IMR-90 (cell line): ENCODE results near the gene RIPOR2. TPM values are rescaled to one million over a fixed set of nuclear protein-coding genes. Genes with fewer than 3 reads are reported as not detected.

Experiments
- ATAC-seq: fragments of 200-7000 bp; cut with Tn5 transposase; 2 replicates; pipeline ENCODE4 v1.9.1; 2020; ENCODE audit warnings: low read depth, mild to moderate bottlenecking, moderate library complexity
- BruUV-seq: library from RNA; stranded (reverse); fragments of 400-500 nt; replicated peaks from 2 replicates; lab custom pipeline; 2021; lab: Mats Ljungman, UMichigan
- CTCF ChIA-PET: fragments of 300-600 bp; formaldehyde crosslinking; extraction: SDS; loops from one replicate; lab custom pipeline; 2021; ENCODE audit warnings: antibody characterized with exemption; lab: Yijun Ruan, JAX
- POLR2A ChIA-PET: fragments of 300-600 bp; sonication (Branson Sonifier 250); formaldehyde crosslinking; loops from one replicate; lab custom pipeline; 2022; ENCODE audit warnings: antibody characterized with exemption; ENCODE audit not compliant: unreplicated experiment; lab: Charles Lee
- DNase-seq: peaks from one replicate; pipeline ENCODE4 v3.0.0; 2013
- H2AFZ ChIP-seq: replicated peaks from 2 replicates; pipeline ENCODE3; 2013; ENCODE audit warnings: low read length, mild to moderate bottlenecking; ENCODE audit not compliant: poor library complexity
- H2AK5ac ChIP-seq: 2 replicates; pipeline ENCODE4 v1.6.1; 2013; ENCODE audit warnings: low read depth, low read length, inconsistent platforms
- H2AK9ac ChIP-seq: replicated peaks from 2 replicates; pipeline ENCODE3; 2013; ENCODE audit warnings: mild to moderate bottlenecking, low read depth, low read length, moderate library complexity; ENCODE audit not compliant: poor library complexity
- H2BK120ac ChIP-seq: 2 replicates; pipeline ENCODE4 v1.6.1; 2013; ENCODE audit warnings: low read depth, low read length, inconsistent platforms
- H2BK15ac ChIP-seq: 3 replicates; pipeline ENCODE4 v1.6.1; 2013; ENCODE audit warnings: low read depth, low read length, inconsistent platforms
- H2BK20ac ChIP-seq: 2 replicates; pipeline ENCODE4 v1.6.1; 2013; ENCODE audit warnings: low read depth, mild to moderate bottlenecking, inconsistent platforms, low read length, moderate library complexity
- H2BK5ac ChIP-seq: 2 replicates; pipeline ENCODE4 v1.6.1; 2013; ENCODE audit warnings: mild to moderate bottlenecking, low read depth, low read length, inconsistent platforms; ENCODE audit not compliant: poor library complexity, severe bottlenecking
- H3K14ac ChIP-seq: replicated peaks from 2 replicates; pipeline ENCODE4 v1.6.1; 2013; ENCODE audit warnings: low read depth, low read length, inconsistent platforms
- H3K18ac ChIP-seq: 2 replicates; pipeline ENCODE4 v1.6.1; 2013; ENCODE audit warnings: low read depth, low read length, control low read depth
- H3K23ac ChIP-seq: 2 replicates; pipeline ENCODE4 v1.6.1; 2013; ENCODE audit warnings: low read depth, low read length, inconsistent platforms
- H3K27ac ChIP-seq: 2 replicates; pipeline ENCODE4 v1.5.1; 2013; ENCODE audit warnings: mild to moderate bottlenecking, control low read depth, low read length; ENCODE audit not compliant: insufficient read depth
- H3K27me3 ChIP-seq: 2 replicates; pipeline ENCODE4 v1.6.1; 2013; ENCODE audit warnings: low read length; ENCODE audit not compliant: control insufficient read depth, insufficient read depth
- H3K36me3 ChIP-seq: 2 replicates; pipeline ENCODE4 v1.6.1; 2013; ENCODE audit warnings: low read length, mixed read lengths; ENCODE audit not compliant: control insufficient read depth, insufficient read depth
- H3K4ac ChIP-seq: 2 replicates; pipeline ENCODE4 v1.6.1; 2013; ENCODE audit warnings: low read depth, low read length, inconsistent platforms
- H3K4me1 ChIP-seq: 2 replicates; pipeline ENCODE4 v1.6.1; 2013; ENCODE audit warnings: low read length, mixed read lengths; ENCODE audit not compliant: control insufficient read depth, insufficient read depth
- H3K4me2 ChIP-seq: 2 replicates; pipeline ENCODE4 v1.6.1; 2013; ENCODE audit warnings: low read depth, mild to moderate bottlenecking, control low read depth, low read length, moderate library complexity
- H3K4me3 ChIP-seq: 2 replicates; pipeline ENCODE4 v1.5.1; 2013; ENCODE audit warnings: low read depth, mild to moderate bottlenecking, control low read depth, low read length, moderate library complexity; ENCODE audit not compliant: insufficient read depth
- H3K56ac ChIP-seq: 2 replicates; pipeline ENCODE4 v1.6.1; 2013; ENCODE audit warnings: low read length, inconsistent platforms; ENCODE audit not compliant: insufficient read depth; ENCODE audit errors: extremely low read depth
- H3K79me1 ChIP-seq, 2 experiments: 2 replicates each; pipeline ENCODE4 v1.6.1; 2013; ENCODE audit warnings: low read length in 2 of 2, inconsistent platforms in 1 of 2, low read depth in 1 of 2
- H3K9ac ChIP-seq: 2 replicates; pipeline ENCODE4 v1.6.1; 2013; ENCODE audit warnings: low read depth, low read length, control low read depth
- H3K9me1 ChIP-seq: 2 replicates; pipeline ENCODE4 v1.6.1; 2013; ENCODE audit warnings: low read length, inconsistent platforms; ENCODE audit not compliant: insufficient read depth
- H3K9me3 ChIP-seq: 2 replicates; pipeline ENCODE4 v1.6.1; 2013; ENCODE audit warnings: low read length; ENCODE audit not compliant: control insufficient read depth, insufficient read depth
- H4K20me1 ChIP-seq: 2 replicates; pipeline ENCODE4 v1.6.1; 2013; ENCODE audit warnings: low read length, inconsistent platforms; ENCODE audit not compliant: insufficient read depth
- H4K5ac ChIP-seq: 2 replicates; pipeline ENCODE4 v1.6.1; 2013; ENCODE audit warnings: mild to moderate bottlenecking, low read depth, low read length, control low read depth
- H4K8ac ChIP-seq, 2 experiments: 2 replicates each; pipeline ENCODE4 v1.6.1; 2013; ENCODE audit warnings: low read depth in 2 of 2, low read length in 2 of 2, control low read depth in 1 of 2, inconsistent platforms in 1 of 2
- H4K91ac ChIP-seq: 2 replicates; pipeline ENCODE4 v1.6.1; 2013; ENCODE audit warnings: low read depth, low read length, inconsistent platforms; ENCODE audit not compliant: insufficient read depth
- CEBPB ChIP-seq: IDR thresholded peaks from 2 replicates; pipeline ENCODE4 v1.6.1; 2012; ENCODE audit warnings: low read depth, low read length, improper control_type of control experiment
- CHD1 ChIP-seq: IDR thresholded peaks from 2 replicates; pipeline ENCODE4 v1.6.1; 2012; ENCODE audit warnings: low read depth, low read length, improper control_type of control experiment
- FOS ChIP-seq: fragments of 150-350 bp; IDR thresholded peaks from 2 replicates; pipeline ENCODE4 v1.6.1; 2016; ENCODE audit warnings: low read depth, low read length
- MAZ ChIP-seq: IDR thresholded peaks from 2 replicates; pipeline ENCODE4 v1.6.1; 2012; ENCODE audit warnings: low read depth, mild to moderate bottlenecking, low read length, improper control_type of control experiment, moderate library complexity, borderline replicate concordance
- NFE2L2 ChIP-seq: fragments of 150-350 bp; IDR thresholded peaks from 2 replicates; pipeline ENCODE4 v1.6.1; 2016; ENCODE audit warnings: low read depth, mild to moderate bottlenecking, low read length
- RFX5 ChIP-seq: IDR thresholded peaks from 2 replicates; pipeline ENCODE4 v1.8.0; 2012; ENCODE audit warnings: low read depth, mild to moderate bottlenecking, low read length, moderate library complexity
- WGBS, 2 experiments: methylation state at CpG; one replicate each; pipeline versions ENCODE4 v1.1.5 to v1.1.7; 2013; ENCODE audit warnings: missing lambda C conversion rate in 2 of 2; ENCODE audit not compliant: insufficient read length in 1 of 2; ENCODE audit errors: extremely low coverage in 2 of 2; 5-methylcytosine and 5-hydroxymethylcytosine counted together
- dilution Hi-C: fragments of 300-500 bp; cut with HindIII; formaldehyde crosslinking; loops from one replicate; pipeline ENCODE4 v1.14.3; 2018; ENCODE audit warnings: low sequenced_read_pairs; ENCODE audit not compliant: unreplicated experiment
- in situ Hi-C: fragments of 300-500 bp; cut with MboI; formaldehyde crosslinking; loops from 3 replicates; pipeline ENCODE4 v1.14.3; 2019; ENCODE audit warnings: low sequenced_read_pairs, inconsistent platforms, mixed read lengths
- intact Hi-C: fragments of 100-400 bp; cut with micrococcal nuclease; formaldehyde crosslinking; loops from 2 replicates; pipeline ENCODE4 v1.10.0; 2022
- polyA plus RNA-seq, 3 experiments: library from polyadenylated mRNA; depleted of rRNA; stranded (reverse); fragments of >200 nt; gene quantifications; 2 replicates each; pipeline ENCODE4 v1.2.3, GENCODE V29; 2012; ENCODE audit warnings: low replicate concordance in 1 of 3
- total RNA-seq: library from RNA; depleted of rRNA; stranded (reverse); fragments of >200 nt; gene quantifications from 2 replicates; pipeline ENCODE4 v1.2.3, GENCODE V29; 2012
- TF ChIP-seq, protein P1 (sequence below): conservative IDR thresholded peaks from 2 replicates; pipeline ENCODE4 v1.5.1; 2012; ENCODE audit warnings: mild to moderate bottlenecking, low read depth, low read length, improper control_type of control experiment
- TF ChIP-seq, protein P2 (sequence below): fragments of 150-350 bp; IDR thresholded peaks from 2 replicates; pipeline ENCODE4 v1.6.1; 2016; ENCODE audit warnings: low read depth, mild to moderate bottlenecking, low read length, moderate library complexity, borderline replicate concordance

Gene RIPOR2
- total and polyA plus RNA-seq, 2 of the 4 experiments (the other 2 are of a cell fraction): 1.1 to 1.2 TPM

DNA sequence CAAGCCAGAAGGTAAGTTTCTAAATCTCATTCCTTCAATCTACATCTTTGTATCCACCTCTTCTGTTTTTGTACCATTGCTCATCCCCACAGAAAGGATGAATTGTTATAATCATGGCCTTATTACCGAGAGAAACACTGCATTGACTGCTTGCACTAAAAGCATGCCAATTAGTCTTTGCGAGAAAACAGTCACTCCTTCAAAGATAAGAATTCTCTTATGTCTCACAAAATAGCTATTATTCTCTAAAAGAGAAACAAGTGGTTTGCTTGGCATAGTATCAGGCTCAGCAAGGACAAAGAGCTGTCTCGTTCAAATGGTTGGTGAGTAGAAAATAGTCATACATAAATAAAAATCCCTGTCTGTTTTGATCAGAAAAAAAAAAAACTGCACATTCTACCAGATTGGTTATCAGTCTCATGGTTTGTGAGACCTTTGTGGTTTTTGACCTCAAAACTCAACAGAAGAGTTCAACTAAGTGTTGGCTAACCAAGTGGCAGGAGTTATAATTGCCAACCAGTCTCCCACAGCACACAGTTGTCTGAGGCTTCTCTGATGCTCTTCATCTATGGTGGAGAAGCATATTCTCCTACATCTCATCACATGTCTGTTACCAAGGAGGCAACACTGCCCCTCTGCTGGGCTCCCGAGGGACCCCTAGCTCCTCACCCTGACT is 101.9 kb downstream of the RIPOR2 start:
- Histone ChIP-seq H3K27ac (no peak overlapping the region), H3K4me1 (peaks cover 5% of the 10 kb centered on the region), H2BK15ac (no peak overlapping the region), H3K23ac (no peak overlapping the region), H3K27me3 (no peaks in the 10 kb centered on the region), H2AFZ (no peak overlapping the region), H3K4me2 (no peak overlapping the region), H3K4ac (no peak overlapping the region), H3K18ac (no peak overlapping the region), H3K14ac (no peak overlapping the region), H3K36me3 (peaks cover 6% of the 10 kb centered on the region), H4K5ac (no peak overlapping the region), H2AK9ac (no peak overlapping the region), H3K79me1 (no peaks in the 10 kb centered on the region), H3K9me3 (no peaks in the 10 kb centered on the region), H4K91ac (no peak overlapping the region), H4K20me1 (no peaks in the 10 kb centered on the region), H3K9ac (no peak overlapping the region), H2BK20ac (no peak overlapping the region), H2BK120ac (no peak overlapping the region), H4K8ac (no peak overlapping the region), H3K9me1 (0 out of 2 replicates have a peak, but pooled peaks cover 3% of the 10 kb centered on the region), H3K4me3 (no peak overlapping the region), H3K56ac (no peak overlapping the region), H2BK5ac (no peak overlapping the region), H2AK5ac (no peak overlapping the region)
- ATAC-seq (no peak), DNase-seq (no peak)
- dilution Hi-C loops (loop anchor here (25.0 kb wide), 1 partner anchor 253 kb away; no protein-coding TSS in a partner anchor), in situ Hi-C loops (no loop called here), intact Hi-C loops (loop anchor here (5.0 kb wide), 1 partner anchor 37 kb away; the partner anchor contains the start of gene ARMH2)
- CTCF ChIA-PET: no interaction called here
- no TSS peak for BruUV-seq
- POLR2A ChIA-PET: no interaction called here
- TF ChIP-seq MAZ (no peak), CEBPB (no peak), RFX5 (no peak), CHD1 (no peak), NFE2L2 (no peak), FOS (no peak)
- TF ChIP-seq, protein P1, sequence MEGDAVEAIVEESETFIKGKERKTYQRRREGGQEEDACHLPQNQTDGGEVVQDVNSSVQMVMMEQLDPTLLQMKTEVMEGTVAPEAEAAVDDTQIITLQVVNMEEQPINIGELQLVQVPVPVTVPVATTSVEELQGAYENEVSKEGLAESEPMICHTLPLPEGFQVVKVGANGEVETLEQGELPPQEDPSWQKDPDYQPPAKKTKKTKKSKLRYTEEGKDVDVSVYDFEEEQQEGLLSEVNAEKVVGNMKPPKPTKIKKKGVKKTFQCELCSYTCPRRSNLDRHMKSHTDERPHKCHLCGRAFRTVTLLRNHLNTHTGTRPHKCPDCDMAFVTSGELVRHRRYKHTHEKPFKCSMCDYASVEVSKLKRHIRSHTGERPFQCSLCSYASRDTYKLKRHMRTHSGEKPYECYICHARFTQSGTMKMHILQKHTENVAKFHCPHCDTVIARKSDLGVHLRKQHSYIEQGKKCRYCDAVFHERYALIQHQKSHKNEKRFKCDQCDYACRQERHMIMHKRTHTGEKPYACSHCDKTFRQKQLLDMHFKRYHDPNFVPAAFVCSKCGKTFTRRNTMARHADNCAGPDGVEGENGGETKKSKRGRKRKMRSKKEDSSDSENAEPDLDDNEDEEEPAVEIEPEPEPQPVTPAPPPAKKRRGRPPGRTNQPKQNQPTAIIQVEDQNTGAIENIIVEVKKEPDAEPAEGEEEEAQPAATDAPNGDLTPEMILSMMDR: no peak
- TF ChIP-seq, protein P2, sequence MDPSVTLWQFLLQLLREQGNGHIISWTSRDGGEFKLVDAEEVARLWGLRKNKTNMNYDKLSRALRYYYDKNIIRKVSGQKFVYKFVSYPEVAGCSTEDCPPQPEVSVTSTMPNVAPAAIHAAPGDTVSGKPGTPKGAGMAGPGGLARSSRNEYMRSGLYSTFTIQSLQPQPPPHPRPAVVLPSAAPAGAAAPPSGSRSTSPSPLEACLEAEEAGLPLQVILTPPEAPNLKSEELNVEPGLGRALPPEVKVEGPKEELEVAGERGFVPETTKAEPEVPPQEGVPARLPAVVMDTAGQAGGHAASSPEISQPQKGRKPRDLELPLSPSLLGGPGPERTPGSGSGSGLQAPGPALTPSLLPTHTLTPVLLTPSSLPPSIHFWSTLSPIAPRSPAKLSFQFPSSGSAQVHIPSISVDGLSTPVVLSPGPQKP: no peak
- WGBS, 2 experiments: 86% methylated on average over 1 of the region's 4 CpGs; no CpG with 5 or more reads in 1 of the 2 experiments
